Measurements from ENCODE around the gene KCTD12.

The KCTD12 gene

GRCh38 chr13:76913898-76914297 lies 27.7 kb upstream of the KCTD12 start:
- H3K4me3 ChIP-seq (replicated peaks; ENCODE audit: insufficient read depth, low read length), result no peak overlapping the region
- TF ChIP-seq GABPA (IDR thresholded peaks at IDR 0.05; ENCODE audit: low read depth) (no peak), CTCF (IDR thresholded peaks at IDR 0.05; ENCODE audit: insufficient read depth, low read length) (no peak), POLR2AphosphoS5 (IDR thresholded peaks at IDR 0.05; ENCODE audit: low read depth) (no peak), SPI1 (IDR thresholded peaks at IDR 0.05; ENCODE audit: borderline replicate concordance, low read depth) (no peak), REST (IDR thresholded peaks at IDR 0.05; ENCODE audit: insufficient replicate concordance, low read depth) (no peak)
- H3K27ac ChIP-seq (replicated peaks), result no peak overlapping the region
- H3K27me3 ChIP-seq (ENCODE audit: insufficient read depth, poor library complexity, severe bottlenecking), result no peaks in the 10 kb centered on the region
- no peak for DNase-seq (ENCODE audit: low read depth in 1 of 2, low spot score in 1 of 2)

GRCh38 chr13:76912476-76912875 lies 26.3 kb upstream of the KCTD12 start:
- H3K4me3 ChIP-seq (replicated peaks; ENCODE audit: insufficient read depth, low read length), result no peak overlapping the region
- H3K27ac ChIP-seq (replicated peaks), result no peak overlapping the region
- no peak for TF ChIP-seq GABPA (IDR thresholded peaks at IDR 0.05; ENCODE audit: low read depth)
- TF ChIP-seq CTCF (IDR thresholded peaks at IDR 0.05; ENCODE audit: insufficient read depth, low read length), result no peak
- no peak for TF ChIP-seq SPI1 (IDR thresholded peaks at IDR 0.05; ENCODE audit: borderline replicate concordance, low read depth)
- TF ChIP-seq POLR2AphosphoS5 (IDR thresholded peaks at IDR 0.05; ENCODE audit: low read depth), result no peak
- TF ChIP-seq REST (IDR thresholded peaks at IDR 0.05; ENCODE audit: insufficient replicate concordance, low read depth), result no peak
- no peak for DNase-seq (ENCODE audit: low read depth in 1 of 2, low spot score in 1 of 2)
- H3K27me3 ChIP-seq (ENCODE audit: insufficient read depth, poor library complexity, severe bottlenecking), result peaks cover 2% of the 10 kb centered on the region

GRCh38 chr13:76904507-76904906 lies 18.3 kb upstream of the KCTD12 start:
- no peak for DNase-seq (ENCODE audit: low read depth in 1 of 2, low spot score in 1 of 2)
- Histone ChIP-seq H3K4me3 (replicated peaks; ENCODE audit: insufficient read depth, low read length) (no peak overlapping the region), H3K27ac (replicated peaks) (no peak overlapping the region), H3K27me3 (ENCODE audit: insufficient read depth, poor library complexity, severe bottlenecking) (peaks cover 3% of the 10 kb centered on the region)
- TF ChIP-seq SPI1 (IDR thresholded peaks at IDR 0.05; ENCODE audit: borderline replicate concordance, low read depth) (no peak), REST (IDR thresholded peaks at IDR 0.05; ENCODE audit: insufficient replicate concordance, low read depth) (no peak), GABPA (IDR thresholded peaks at IDR 0.05; ENCODE audit: low read depth) (no peak), POLR2AphosphoS5 (IDR thresholded peaks at IDR 0.05; ENCODE audit: low read depth) (no peak), CTCF (IDR thresholded peaks at IDR 0.05; ENCODE audit: insufficient read depth, low read length) (no peak)

Data from HL-60 (cell line).